ENCODE data around the gene CHGA. TPM values are rescaled to one million over a fixed set of nuclear protein-coding genes. Genes with fewer than 3 reads are reported as not detected.

The CHGA gene
- total RNA-seq, 2 experiments from 2014 or later = not detected

GRCh38 chr14:92973798-92974372, 50.9 kb downstream of the CHGA start:
- DNase-seq = no peak

GRCh38 chr14:92974541-92975345, 51.8 kb downstream of the CHGA start:
- peaks cover 64% of the 10 kb centered on the region for H3K36me3 Mint-ChIP-seq (ENCODE audit: low read depth)
- H3K4me3 Mint-ChIP-seq = no peak overlapping the region
- TF ChIP-seq, protein P1, sequence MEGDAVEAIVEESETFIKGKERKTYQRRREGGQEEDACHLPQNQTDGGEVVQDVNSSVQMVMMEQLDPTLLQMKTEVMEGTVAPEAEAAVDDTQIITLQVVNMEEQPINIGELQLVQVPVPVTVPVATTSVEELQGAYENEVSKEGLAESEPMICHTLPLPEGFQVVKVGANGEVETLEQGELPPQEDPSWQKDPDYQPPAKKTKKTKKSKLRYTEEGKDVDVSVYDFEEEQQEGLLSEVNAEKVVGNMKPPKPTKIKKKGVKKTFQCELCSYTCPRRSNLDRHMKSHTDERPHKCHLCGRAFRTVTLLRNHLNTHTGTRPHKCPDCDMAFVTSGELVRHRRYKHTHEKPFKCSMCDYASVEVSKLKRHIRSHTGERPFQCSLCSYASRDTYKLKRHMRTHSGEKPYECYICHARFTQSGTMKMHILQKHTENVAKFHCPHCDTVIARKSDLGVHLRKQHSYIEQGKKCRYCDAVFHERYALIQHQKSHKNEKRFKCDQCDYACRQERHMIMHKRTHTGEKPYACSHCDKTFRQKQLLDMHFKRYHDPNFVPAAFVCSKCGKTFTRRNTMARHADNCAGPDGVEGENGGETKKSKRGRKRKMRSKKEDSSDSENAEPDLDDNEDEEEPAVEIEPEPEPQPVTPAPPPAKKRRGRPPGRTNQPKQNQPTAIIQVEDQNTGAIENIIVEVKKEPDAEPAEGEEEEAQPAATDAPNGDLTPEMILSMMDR (IDR thresholded peaks at IDR 0.05) = no peak
- no peak overlapping the region for H3K27ac Mint-ChIP-seq
- ChIA-PET CTCF (interaction anchor here (1.1 to 1.3 kb wide), 2 partner anchors 48 to 139 kb away, joined by 3 read pairs; no protein-coding TSS in a partner anchor), POLR2A (interaction anchor here (1.1 to 1.3 kb wide), 2 partner anchors 11 to 80 kb away, joined by 4 to 5 read pairs; no protein-coding TSS in a partner anchor)
- peaks cover 6% of the 10 kb centered on the region for H3K4me1 Mint-ChIP-seq (ENCODE audit: low read depth)
- ATAC-seq = no peak
- DNase-seq = no peak
- peaks cover 36% of the 10 kb centered on the region for H3K9me3 Mint-ChIP-seq
- H3K27me3 Mint-ChIP-seq = no peaks in the 10 kb centered on the region
- intact Hi-C loops (cut with micrococcal nuclease) = no loop called here

More at GRCh38 chr14:92973798-92974372, 50.9 kb downstream of the CHGA start:
- Mint-ChIP-seq H3K27me3 (no peaks in the 10 kb centered on the region), H3K36me3 (ENCODE audit: low read depth) (peaks cover 55% of the 10 kb centered on the region), H3K9me3 (peaks cover 28% of the 10 kb centered on the region), H3K27ac (no peak overlapping the region), H3K4me1 (ENCODE audit: low read depth) (peaks cover 6% of the 10 kb centered on the region), H3K4me3 (no peak overlapping the region)
- TF ChIP-seq, protein P1 (IDR thresholded peaks at IDR 0.05) = no peak
- ATAC-seq = no peak
- ChIA-PET CTCF (interaction anchor here (1.1 to 1.3 kb wide), 2 partner anchors 49 to 139 kb away, joined by 3 read pairs; no protein-coding TSS in a partner anchor), POLR2A (interaction anchor here (1.1 to 1.3 kb wide), 2 partner anchors 12 to 81 kb away, joined by 4 to 5 read pairs; no protein-coding TSS in a partner anchor)
- intact Hi-C loops (cut with micrococcal nuclease) = no loop called here

GRCh38 chr14:92976268-92976667, 53.3 kb downstream of the CHGA start:
- ATAC-seq (no peak), DNase-seq (no peak)
- TF ChIP-seq, protein P1 (IDR thresholded peaks at IDR 0.05) = no peak
- ChIA-PET POLR2A (no interaction called here), CTCF (no interaction called here)
- Mint-ChIP-seq H3K27me3 (no peaks in the 10 kb centered on the region), H3K36me3 (ENCODE audit: low read depth) (peaks cover 77% of the 10 kb centered on the region), H3K9me3 (peaks cover 41% of the 10 kb centered on the region), H3K4me3 (no peak overlapping the region), H3K27ac (no peak overlapping the region), H3K4me1 (ENCODE audit: low read depth) (peaks cover 2% of the 10 kb centered on the region)
- intact Hi-C loops (cut with micrococcal nuclease) = no loop called here

GRCh38 chr14:92978229-92979021, 55.5 kb downstream of the CHGA start:
- H3K27me3 Mint-ChIP-seq = no peaks in the 10 kb centered on the region
- intact Hi-C loops (cut with micrococcal nuclease) = no loop called here
- no peak overlapping the region for H3K4me3 Mint-ChIP-seq
- H3K27ac Mint-ChIP-seq = no peak overlapping the region
- TF ChIP-seq, protein P1 (IDR thresholded peaks at IDR 0.05) = no peak
- POLR2A ChIA-PET = no interaction called here
- H3K4me1 Mint-ChIP-seq (ENCODE audit: low read depth) = no peaks in the 10 kb centered on the region
- no peak for ATAC-seq
- H3K9me3 Mint-ChIP-seq = peaks cover 44% of the 10 kb centered on the region
- no peak for DNase-seq
- CTCF ChIA-PET = no interaction called here
- peaks cover 84% of the 10 kb centered on the region for H3K36me3 Mint-ChIP-seq (ENCODE audit: low read depth)

Data from activated CD8-positive, alpha-beta T cell treated with anti-CD3 and anti-CD28 coated beads for 36 hours (primary cell).